IMR-90 (cell line): ENCODE measurements around the gene PRR16. TPM values are rescaled to one million over a fixed set of nuclear protein-coding genes. Genes with fewer than 3 reads are reported as not detected.

Experiments
- ATAC-seq: fragments of 200-7000 bp; cut with Tn5 transposase; 2 replicates; pipeline ENCODE4 v1.9.1; 2020; ENCODE audit warnings: low read depth, mild to moderate bottlenecking, moderate library complexity
- BruUV-seq: library from RNA; stranded (reverse); fragments of 400-500 nt; replicated peaks from 2 replicates; lab custom pipeline; 2021; lab: Mats Ljungman, UMichigan
- CTCF ChIA-PET: fragments of 300-600 bp; formaldehyde crosslinking; extraction: SDS; loops from one replicate; lab custom pipeline; 2021; ENCODE audit warnings: antibody characterized with exemption; lab: Yijun Ruan, JAX
- POLR2A ChIA-PET: fragments of 300-600 bp; sonication (Branson Sonifier 250); formaldehyde crosslinking; loops from one replicate; lab custom pipeline; 2022; ENCODE audit warnings: antibody characterized with exemption; ENCODE audit not compliant: unreplicated experiment; lab: Charles Lee
- DNase-seq: peaks from one replicate; pipeline ENCODE4 v3.0.0; 2013
- H2AFZ ChIP-seq: replicated peaks from 2 replicates; pipeline ENCODE3; 2013; ENCODE audit warnings: low read length, mild to moderate bottlenecking; ENCODE audit not compliant: poor library complexity
- H2AK5ac ChIP-seq: 2 replicates; pipeline ENCODE4 v1.6.1; 2013; ENCODE audit warnings: low read depth, low read length, inconsistent platforms
- H2AK9ac ChIP-seq: replicated peaks from 2 replicates; pipeline ENCODE3; 2013; ENCODE audit warnings: mild to moderate bottlenecking, low read depth, low read length, moderate library complexity; ENCODE audit not compliant: poor library complexity
- H2BK120ac ChIP-seq: 2 replicates; pipeline ENCODE4 v1.6.1; 2013; ENCODE audit warnings: low read depth, low read length, inconsistent platforms
- H2BK15ac ChIP-seq: 3 replicates; pipeline ENCODE4 v1.6.1; 2013; ENCODE audit warnings: low read depth, low read length, inconsistent platforms
- H2BK20ac ChIP-seq: 2 replicates; pipeline ENCODE4 v1.6.1; 2013; ENCODE audit warnings: low read depth, mild to moderate bottlenecking, inconsistent platforms, low read length, moderate library complexity
- H2BK5ac ChIP-seq: 2 replicates; pipeline ENCODE4 v1.6.1; 2013; ENCODE audit warnings: mild to moderate bottlenecking, low read depth, low read length, inconsistent platforms; ENCODE audit not compliant: poor library complexity, severe bottlenecking
- H3K14ac ChIP-seq: replicated peaks from 2 replicates; pipeline ENCODE4 v1.6.1; 2013; ENCODE audit warnings: low read depth, low read length, inconsistent platforms
- H3K18ac ChIP-seq: 2 replicates; pipeline ENCODE4 v1.6.1; 2013; ENCODE audit warnings: low read depth, low read length, control low read depth
- H3K23ac ChIP-seq: 2 replicates; pipeline ENCODE4 v1.6.1; 2013; ENCODE audit warnings: low read depth, low read length, inconsistent platforms
- H3K27ac ChIP-seq: 2 replicates; pipeline ENCODE4 v1.5.1; 2013; ENCODE audit warnings: mild to moderate bottlenecking, control low read depth, low read length; ENCODE audit not compliant: insufficient read depth
- H3K27me3 ChIP-seq: 2 replicates; pipeline ENCODE4 v1.6.1; 2013; ENCODE audit warnings: low read length; ENCODE audit not compliant: control insufficient read depth, insufficient read depth
- H3K36me3 ChIP-seq: 2 replicates; pipeline ENCODE4 v1.6.1; 2013; ENCODE audit warnings: low read length, mixed read lengths; ENCODE audit not compliant: control insufficient read depth, insufficient read depth
- H3K4ac ChIP-seq: 2 replicates; pipeline ENCODE4 v1.6.1; 2013; ENCODE audit warnings: low read depth, low read length, inconsistent platforms
- H3K4me1 ChIP-seq: 2 replicates; pipeline ENCODE4 v1.6.1; 2013; ENCODE audit warnings: low read length, mixed read lengths; ENCODE audit not compliant: control insufficient read depth, insufficient read depth
- H3K4me2 ChIP-seq: 2 replicates; pipeline ENCODE4 v1.6.1; 2013; ENCODE audit warnings: low read depth, mild to moderate bottlenecking, control low read depth, low read length, moderate library complexity
- H3K4me3 ChIP-seq: 2 replicates; pipeline ENCODE4 v1.5.1; 2013; ENCODE audit warnings: low read depth, mild to moderate bottlenecking, control low read depth, low read length, moderate library complexity; ENCODE audit not compliant: insufficient read depth
- H3K56ac ChIP-seq: 2 replicates; pipeline ENCODE4 v1.6.1; 2013; ENCODE audit warnings: low read length, inconsistent platforms; ENCODE audit not compliant: insufficient read depth; ENCODE audit errors: extremely low read depth
- H3K79me1 ChIP-seq, 2 experiments: 2 replicates each; pipeline ENCODE4 v1.6.1; 2013; ENCODE audit warnings: low read length in 2 of 2, inconsistent platforms in 1 of 2, low read depth in 1 of 2
- H3K9ac ChIP-seq: 2 replicates; pipeline ENCODE4 v1.6.1; 2013; ENCODE audit warnings: low read depth, low read length, control low read depth
- H3K9me1 ChIP-seq: 2 replicates; pipeline ENCODE4 v1.6.1; 2013; ENCODE audit warnings: low read length, inconsistent platforms; ENCODE audit not compliant: insufficient read depth
- H3K9me3 ChIP-seq: 2 replicates; pipeline ENCODE4 v1.6.1; 2013; ENCODE audit warnings: low read length; ENCODE audit not compliant: control insufficient read depth, insufficient read depth
- H4K20me1 ChIP-seq: 2 replicates; pipeline ENCODE4 v1.6.1; 2013; ENCODE audit warnings: low read length, inconsistent platforms; ENCODE audit not compliant: insufficient read depth
- H4K5ac ChIP-seq: 2 replicates; pipeline ENCODE4 v1.6.1; 2013; ENCODE audit warnings: mild to moderate bottlenecking, low read depth, low read length, control low read depth
- H4K8ac ChIP-seq, 2 experiments: 2 replicates each; pipeline ENCODE4 v1.6.1; 2013; ENCODE audit warnings: low read depth in 2 of 2, low read length in 2 of 2, control low read depth in 1 of 2, inconsistent platforms in 1 of 2
- H4K91ac ChIP-seq: 2 replicates; pipeline ENCODE4 v1.6.1; 2013; ENCODE audit warnings: low read depth, low read length, inconsistent platforms; ENCODE audit not compliant: insufficient read depth
- RCOR1 ChIP-seq: IDR thresholded peaks from 2 replicates; pipeline ENCODE4 v1.6.1; 2012; ENCODE audit warnings: mild to moderate bottlenecking, low read length, improper control_type of control experiment; ENCODE audit not compliant: insufficient replicate concordance
- WGBS, 2 experiments: methylation state at CpG; one replicate each; pipeline versions ENCODE4 v1.1.5 to v1.1.7; 2013; ENCODE audit warnings: missing lambda C conversion rate in 2 of 2; ENCODE audit not compliant: insufficient read length in 1 of 2; ENCODE audit errors: extremely low coverage in 2 of 2; 5-methylcytosine and 5-hydroxymethylcytosine counted together
- dilution Hi-C: fragments of 300-500 bp; cut with HindIII; formaldehyde crosslinking; loops from one replicate; pipeline ENCODE4 v1.14.3; 2018; ENCODE audit warnings: low sequenced_read_pairs; ENCODE audit not compliant: unreplicated experiment
- in situ Hi-C: fragments of 300-500 bp; cut with MboI; formaldehyde crosslinking; loops from 3 replicates; pipeline ENCODE4 v1.14.3; 2019; ENCODE audit warnings: low sequenced_read_pairs, inconsistent platforms, mixed read lengths
- intact Hi-C: fragments of 100-400 bp; cut with micrococcal nuclease; formaldehyde crosslinking; loops from 2 replicates; pipeline ENCODE4 v1.10.0; 2022
- polyA plus RNA-seq, 3 experiments: library from polyadenylated mRNA; depleted of rRNA; stranded (reverse); fragments of >200 nt; gene quantifications; 2 replicates each; pipeline ENCODE4 v1.2.3, GENCODE V29; 2012; ENCODE audit warnings: low replicate concordance in 1 of 3
- total RNA-seq: library from RNA; depleted of rRNA; stranded (reverse); fragments of >200 nt; gene quantifications from 2 replicates; pipeline ENCODE4 v1.2.3, GENCODE V29; 2012

Gene PRR16
- total and polyA plus RNA-seq, 2 of the 4 experiments (the other 2 are of a cell fraction): 9.9 to 45.2 TPM

GRCh38 chr5:120517607-120518252 lies 53.6 kb downstream of the PRR16 start:
- H3K36me3 ChIP-seq: no peaks in the 10 kb centered on the region
- H4K5ac ChIP-seq: peak overlapping the region; percentile 28; the same call in 1 of the 2 replicates
- CTCF ChIA-PET: no interaction called here
- peak overlapping the region; percentile 51; the same call in 1 of the 3 replicates for H2BK15ac ChIP-seq
- H3K79me1 ChIP-seq: peaks cover 16 to 36% of the 10 kb centered on the region in 2 experiments
- H3K23ac ChIP-seq: no peak overlapping the region
- H3K9me1 ChIP-seq: no peaks in the 10 kb centered on the region; the same call in 1 of the 2 replicates
- ATAC-seq: 0 out of 2 replicates have a peak, but pooled peaks have one; percentile 27
- H3K4me1 ChIP-seq: peaks cover 3% of the 10 kb centered on the region
- H3K14ac ChIP-seq: no peak overlapping the region
- H3K9ac ChIP-seq: no peak overlapping the region
- no peak overlapping the region for H4K91ac ChIP-seq
- H3K27ac ChIP-seq: no peak overlapping the region
- POLR2A ChIA-PET: no interaction called here
- H2BK5ac ChIP-seq: peak overlapping the region; percentile 18
- peak overlapping the region; percentile 15; the same call in 1 of the 2 replicates for H3K4me2 ChIP-seq
- in situ Hi-C loops (no loop called here), dilution Hi-C loops (no loop called here), intact Hi-C loops (loop anchor here (10.0 kb wide), 1 partner anchor 157 kb away; no protein-coding TSS in a partner anchor)
- no peak overlapping the region for H3K4me3 ChIP-seq
- H3K27me3 ChIP-seq: no peaks in the 10 kb centered on the region
- 0 out of 4 replicates have a peak overlapping the region, but pooled peaks of 1 of the 2 experiments have one; percentile 33 for H4K8ac ChIP-seq
- no peaks in the 10 kb centered on the region for H4K20me1 ChIP-seq
- no peak for TF ChIP-seq RCOR1
- H3K4ac ChIP-seq: no peak overlapping the region
- no peaks in the 10 kb centered on the region for H3K9me3 ChIP-seq
- peak overlapping the region; percentile 31; the same call in 1 of the 2 replicates for H3K18ac ChIP-seq
- H2BK120ac ChIP-seq: no peak overlapping the region
- no peak overlapping the region for H3K56ac ChIP-seq
- WGBS, 2 experiments: no CpG with 5 or more reads among the region's 5 CpGs
- no peak overlapping the region for H2AFZ ChIP-seq
- no peak overlapping the region for H2AK5ac ChIP-seq
- H2AK9ac ChIP-seq: no peak overlapping the region
- no peak overlapping the region for H2BK20ac ChIP-seq
- no peak for DNase-seq
- BruUV-seq: no TSS peak
